Measurements from ENCODE around the gene CD300A. TPM values are rescaled to one million over a fixed set of nuclear protein-coding genes. Genes with fewer than 3 reads are reported as not detected.

The CD300A gene
- total and polyA plus RNA-seq, 2 donors = 26.7 to 28.0 TPM

DNA sequence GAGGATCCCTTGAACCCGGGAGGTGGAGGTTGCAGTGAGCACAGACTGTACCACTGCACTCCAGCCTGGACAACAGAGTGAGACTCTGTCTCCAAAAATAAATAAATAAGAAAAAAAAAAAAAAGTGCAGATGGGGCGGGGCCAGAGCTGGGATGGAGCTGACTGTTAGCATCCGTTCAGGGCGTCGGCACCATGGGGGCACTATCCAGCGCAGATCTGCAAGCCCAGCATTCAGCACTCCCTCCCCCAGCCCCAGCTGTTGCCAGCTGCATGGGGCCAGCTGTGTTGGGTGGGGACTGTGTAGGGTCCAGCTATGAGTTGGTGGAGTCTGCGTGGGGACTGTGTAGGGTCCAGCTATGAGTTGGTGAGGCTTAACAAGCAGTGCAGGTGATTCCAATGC lies 21.3 kb upstream of the CD300A start:
- no peak for DNase-seq (ENCODE audit: low read depth in 6 of 9, low spot score in 9 of 9)
- Histone ChIP-seq H3K27ac (ENCODE audit: low read depth in 1 of 2, low read length in 1 of 2) (no peak overlapping the region), H3K4me1 (ENCODE audit: control insufficient read depth in 2 of 2, insufficient read depth in 2 of 2, low read length in 2 of 2) (peaks cover 13 to 37% of the 10 kb centered on the region in 2 donors), H3K9me3 (ENCODE audit: control insufficient read depth in 2 of 2, insufficient read depth in 1 of 2, low read length in 1 of 2) (peaks cover 0 to under 1% of the 10 kb centered on the region in 2 donors), H3K4me3 (ENCODE audit: low read length in 2 of 2) (no peak overlapping the region), H3K27me3 (ENCODE audit: control insufficient read depth in 2 of 2, insufficient read depth in 1 of 2, low read length in 1 of 2) (no peaks in the 10 kb centered on the region), H3K36me3 (ENCODE audit: control insufficient read depth in 2 of 2, insufficient read depth in 2 of 2, low read length in 1 of 2) (no peaks in the 10 kb centered on the region)
- 97% methylated on average over 7 of the region's 7 CpGs for WGBS

DNA sequence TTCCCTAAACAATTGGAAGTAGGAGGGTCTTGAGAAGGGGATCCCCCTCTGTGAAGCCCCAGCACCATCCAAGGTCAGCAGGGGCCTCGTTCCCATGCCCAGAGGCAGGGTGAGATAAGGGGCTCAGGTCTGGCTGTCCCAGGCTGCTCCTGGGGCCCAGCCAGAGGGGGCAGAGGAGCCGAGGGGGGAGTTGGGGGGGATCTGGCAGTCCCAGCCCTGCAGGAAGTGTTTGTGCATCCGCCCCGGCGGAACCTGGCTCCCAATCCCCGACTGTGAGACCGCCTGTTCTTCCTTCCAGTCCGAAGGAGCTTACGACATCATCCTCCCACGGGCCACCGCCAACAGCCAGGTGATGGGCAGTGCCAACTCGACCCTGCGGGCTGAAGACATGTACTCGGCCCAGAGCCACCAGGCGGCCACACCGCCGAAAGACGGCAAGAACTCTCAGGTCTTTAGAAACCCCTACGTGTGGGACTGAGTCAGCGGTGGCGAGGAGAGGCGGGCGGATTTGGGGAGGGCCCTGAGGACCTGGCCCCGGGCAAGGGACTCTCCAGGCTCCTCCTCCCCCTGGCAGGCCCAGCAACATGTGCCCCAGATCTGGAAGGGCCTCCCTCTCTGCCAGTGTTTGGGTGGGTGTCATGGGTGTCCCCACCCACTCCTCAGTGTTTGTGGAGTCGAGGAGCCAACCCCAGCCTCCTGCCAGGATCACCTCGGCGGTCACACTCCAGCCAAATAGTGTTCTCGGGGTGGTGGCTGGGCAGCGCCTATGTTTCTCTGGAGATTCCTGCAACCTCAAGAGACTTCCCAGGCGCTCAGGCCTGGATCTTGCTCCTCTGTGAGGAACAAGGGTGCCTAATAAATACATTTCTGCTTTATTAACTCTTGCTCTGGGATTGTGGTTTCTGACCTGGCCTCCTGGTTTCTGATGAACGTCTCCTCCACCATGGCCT lies 19.6 kb upstream of the CD300A start:
- peaks cover 13 to 32% of the 10 kb centered on the region in 2 donors for H3K4me1 ChIP-seq (ENCODE audit: control insufficient read depth in 2 of 2, insufficient read depth in 2 of 2, low read length in 2 of 2)
- peak overlapping the region in 1 of 2 donors; percentile 15 for H3K27ac ChIP-seq (ENCODE audit: low read depth in 1 of 2, low read length in 1 of 2)
- no peak overlapping the region for H3K4me3 ChIP-seq (ENCODE audit: low read length in 2 of 2)
- no peak for DNase-seq (ENCODE audit: low read depth in 6 of 9, low spot score in 9 of 9)
- H3K9me3 ChIP-seq (ENCODE audit: control insufficient read depth in 2 of 2, insufficient read depth in 1 of 2, low read length in 1 of 2) = no peaks in the 10 kb centered on the region
- WGBS = 39% methylated on average over 31 of the region's 31 CpGs
- no peaks in the 10 kb centered on the region for H3K27me3 ChIP-seq (ENCODE audit: control insufficient read depth in 2 of 2, insufficient read depth in 1 of 2, low read length in 1 of 2)
- H3K36me3 ChIP-seq (ENCODE audit: control insufficient read depth in 2 of 2, insufficient read depth in 2 of 2, low read length in 1 of 2) = no peaks in the 10 kb centered on the region

DNA sequence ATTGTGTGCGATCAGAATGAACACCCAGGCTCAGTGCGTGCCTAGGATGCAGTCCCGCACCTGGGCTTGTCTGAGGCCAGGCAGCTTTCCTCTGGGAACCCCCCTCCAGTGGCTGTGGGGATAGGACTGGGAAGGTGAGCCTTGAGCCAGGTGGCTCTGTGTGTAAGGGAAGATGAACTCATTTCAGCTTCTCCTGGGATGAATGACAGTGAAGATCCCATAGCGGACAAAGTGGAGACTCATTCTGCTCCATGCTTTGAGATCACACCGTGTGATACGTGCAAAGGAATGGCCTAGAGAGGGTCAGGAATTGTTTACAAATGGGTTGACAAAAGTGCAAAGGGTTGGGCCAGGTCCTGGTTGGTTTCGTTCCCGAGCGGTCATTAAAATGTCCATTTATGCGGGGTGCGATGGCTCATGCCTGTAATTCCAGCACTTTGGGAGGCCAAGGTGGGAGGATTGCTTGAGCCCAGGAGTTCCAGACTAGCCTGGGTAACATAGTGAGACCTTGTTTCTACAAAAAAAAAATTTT lies 18.7 kb upstream of the CD300A start:
- Histone ChIP-seq H3K27me3 (ENCODE audit: control insufficient read depth in 2 of 2, insufficient read depth in 1 of 2, low read length in 1 of 2) (peaks cover 0 to 4% of the 10 kb centered on the region in 2 donors), H3K9me3 (ENCODE audit: control insufficient read depth in 2 of 2, insufficient read depth in 1 of 2, low read length in 1 of 2) (no peaks in the 10 kb centered on the region), H3K36me3 (ENCODE audit: control insufficient read depth in 2 of 2, insufficient read depth in 2 of 2, low read length in 1 of 2) (no peaks in the 10 kb centered on the region), H3K4me3 (ENCODE audit: low read length in 2 of 2) (no peak overlapping the region), H3K4me1 (ENCODE audit: control insufficient read depth in 2 of 2, insufficient read depth in 2 of 2, low read length in 2 of 2) (peaks cover 8 to 33% of the 10 kb centered on the region in 2 donors), H3K27ac (ENCODE audit: low read depth in 1 of 2, low read length in 1 of 2) (no peak overlapping the region)
- DNase-seq (ENCODE audit: low read depth in 6 of 9, low spot score in 9 of 9) = no peak
- WGBS = 96% methylated on average over 11 of the region's 11 CpGs

DNA sequence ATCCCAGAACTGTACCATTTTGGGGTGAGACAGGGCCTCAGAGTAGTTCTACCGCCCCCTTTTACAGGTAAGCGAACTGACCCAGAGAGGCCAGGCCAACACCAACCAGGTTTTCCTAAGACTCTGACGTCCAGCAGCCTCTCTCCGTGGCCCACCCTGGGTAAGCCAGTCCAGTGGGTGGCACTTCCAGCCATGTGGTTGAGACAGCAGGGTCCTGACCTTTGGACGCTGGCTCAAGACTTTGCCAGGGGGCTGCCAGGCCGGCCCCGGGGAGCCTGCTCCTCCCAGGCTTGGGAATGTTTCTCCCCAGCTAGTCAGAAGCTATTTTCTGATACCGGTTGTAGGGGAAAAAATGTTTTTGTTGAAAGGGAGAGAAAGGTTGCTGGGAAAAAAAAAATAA lies 17.7 kb upstream of the CD300A start:
- peaks cover 4 to 33% of the 10 kb centered on the region in 2 donors for H3K4me1 ChIP-seq (ENCODE audit: control insufficient read depth in 2 of 2, insufficient read depth in 2 of 2, low read length in 2 of 2)
- no peak for DNase-seq (ENCODE audit: low read depth in 6 of 9, low spot score in 9 of 9)
- no peaks in the 10 kb centered on the region for H3K36me3 ChIP-seq (ENCODE audit: control insufficient read depth in 2 of 2, insufficient read depth in 2 of 2, low read length in 1 of 2)
- H3K9me3 ChIP-seq (ENCODE audit: control insufficient read depth in 2 of 2, insufficient read depth in 1 of 2, low read length in 1 of 2) = no peaks in the 10 kb centered on the region
- WGBS = 96% methylated on average over 8 of the region's 8 CpGs
- H3K27me3 ChIP-seq (ENCODE audit: control insufficient read depth in 2 of 2, insufficient read depth in 1 of 2, low read length in 1 of 2) = peaks cover 3 to 14% of the 10 kb centered on the region in 2 donors
- H3K4me3 ChIP-seq (ENCODE audit: low read length in 2 of 2) = no peak overlapping the region
- H3K27ac ChIP-seq (ENCODE audit: low read depth in 1 of 2, low read length in 1 of 2) = no peak overlapping the region

DNA sequence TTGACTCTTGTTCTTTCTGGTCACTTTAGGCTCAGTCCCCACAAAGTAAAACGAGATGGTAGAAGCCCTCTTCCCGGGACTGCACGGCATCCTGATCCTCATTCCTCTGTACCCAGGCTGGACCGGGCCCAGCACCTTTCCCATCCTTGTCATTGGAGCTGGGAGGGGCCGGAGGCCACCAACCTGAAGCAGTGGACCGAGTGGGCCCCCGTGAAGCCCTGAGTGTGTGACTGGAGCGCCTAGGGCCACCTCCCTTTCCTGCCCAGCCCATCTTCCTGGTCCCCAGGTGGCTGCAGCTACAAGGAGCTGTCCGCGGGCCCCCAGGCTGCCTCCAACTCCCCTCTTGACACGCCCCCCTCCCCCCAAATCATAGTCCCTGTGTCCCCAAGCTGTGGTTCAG lies 17.1 kb upstream of the CD300A start:
- Histone ChIP-seq H3K9me3 (ENCODE audit: control insufficient read depth in 2 of 2, insufficient read depth in 1 of 2, low read length in 1 of 2) (no peaks in the 10 kb centered on the region), H3K27ac (ENCODE audit: low read depth in 1 of 2, low read length in 1 of 2) (no peak overlapping the region), H3K4me3 (ENCODE audit: low read length in 2 of 2) (no peak overlapping the region), H3K27me3 (ENCODE audit: control insufficient read depth in 2 of 2, insufficient read depth in 1 of 2, low read length in 1 of 2) (peaks cover 3 to 17% of the 10 kb centered on the region in 2 donors), H3K36me3 (ENCODE audit: control insufficient read depth in 2 of 2, insufficient read depth in 2 of 2, low read length in 1 of 2) (no peaks in the 10 kb centered on the region), H3K4me1 (ENCODE audit: control insufficient read depth in 2 of 2, insufficient read depth in 2 of 2, low read length in 2 of 2) (peaks cover 4 to 31% of the 10 kb centered on the region in 2 donors)
- no peak for DNase-seq (ENCODE audit: low read depth in 6 of 9, low spot score in 9 of 9)
- WGBS = 88% methylated on average over 11 of the region's 11 CpGs

DNA sequence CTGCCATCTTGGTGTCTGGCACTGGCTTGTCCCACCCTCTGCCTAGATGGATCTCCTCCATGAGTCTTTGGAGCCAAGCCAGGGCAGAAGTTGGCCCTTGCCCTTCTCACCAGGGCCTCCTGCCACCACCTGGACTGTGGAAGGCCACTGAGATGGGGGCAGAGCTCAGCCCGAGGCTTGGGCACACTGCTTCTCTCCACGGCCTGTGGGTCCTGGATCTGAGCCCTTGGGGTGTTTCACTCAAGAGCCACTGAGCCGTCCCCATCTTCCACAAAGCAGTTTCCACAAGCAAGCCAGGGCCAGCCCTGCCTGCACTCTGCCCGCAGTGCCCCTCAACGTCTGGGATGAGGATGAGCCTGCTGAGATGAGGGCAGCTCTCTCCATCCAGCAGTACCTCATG lies 16.7 kb upstream of the CD300A start:
- Histone ChIP-seq H3K27ac (ENCODE audit: low read depth in 1 of 2, low read length in 1 of 2) (no peak overlapping the region), H3K4me3 (ENCODE audit: low read length in 2 of 2) (no peak overlapping the region), H3K27me3 (ENCODE audit: control insufficient read depth in 2 of 2, insufficient read depth in 1 of 2, low read length in 1 of 2) (peaks cover 3 to 22% of the 10 kb centered on the region in 2 donors), H3K9me3 (ENCODE audit: control insufficient read depth in 2 of 2, insufficient read depth in 1 of 2, low read length in 1 of 2) (no peaks in the 10 kb centered on the region), H3K4me1 (ENCODE audit: control insufficient read depth in 2 of 2, insufficient read depth in 2 of 2, low read length in 2 of 2) (peaks cover 7 to 31% of the 10 kb centered on the region in 2 donors), H3K36me3 (ENCODE audit: control insufficient read depth in 2 of 2, insufficient read depth in 2 of 2, low read length in 1 of 2) (no peaks in the 10 kb centered on the region)
- no peak for DNase-seq (ENCODE audit: low read depth in 6 of 9, low spot score in 9 of 9)
- WGBS = 98% methylated on average over 5 of the region's 5 CpGs

DNA sequence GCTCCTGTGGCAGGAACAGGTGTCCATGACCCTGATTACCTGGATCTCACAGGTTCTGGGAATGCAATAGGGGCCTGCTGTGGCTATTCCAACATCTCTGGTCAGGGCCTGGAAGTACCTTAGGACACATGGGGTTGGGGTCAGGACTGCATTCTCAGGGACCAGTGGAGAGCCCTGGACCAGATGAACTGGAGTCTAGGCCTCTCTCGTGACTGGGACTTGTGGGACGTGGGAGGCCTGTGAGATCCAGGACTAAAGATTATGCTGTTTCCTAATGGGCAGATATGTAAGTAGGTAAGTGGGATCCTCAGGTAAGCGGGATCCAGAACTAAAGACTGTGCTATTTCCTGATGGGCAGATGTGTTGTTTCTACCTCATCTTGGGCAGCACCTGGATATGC lies 16.2 kb upstream of the CD300A start:
- H3K27ac ChIP-seq (ENCODE audit: low read depth in 1 of 2, low read length in 1 of 2) = no peak overlapping the region
- H3K27me3 ChIP-seq (ENCODE audit: control insufficient read depth in 2 of 2, insufficient read depth in 1 of 2, low read length in 1 of 2) = peaks cover 3 to 23% of the 10 kb centered on the region in 2 donors
- no peak overlapping the region for H3K4me3 ChIP-seq (ENCODE audit: low read length in 2 of 2)
- no peaks in the 10 kb centered on the region for H3K9me3 ChIP-seq (ENCODE audit: control insufficient read depth in 2 of 2, insufficient read depth in 1 of 2, low read length in 1 of 2)
- peaks cover 9 to 35% of the 10 kb centered on the region in 2 donors for H3K4me1 ChIP-seq (ENCODE audit: control insufficient read depth in 2 of 2, insufficient read depth in 2 of 2, low read length in 2 of 2)
- no peak for DNase-seq (ENCODE audit: low read depth in 6 of 9, low spot score in 9 of 9)
- no peaks in the 10 kb centered on the region for H3K36me3 ChIP-seq (ENCODE audit: control insufficient read depth in 2 of 2, insufficient read depth in 2 of 2, low read length in 1 of 2)
- WGBS = 99% methylated on average over 3 of the region's 3 CpGs

DNA sequence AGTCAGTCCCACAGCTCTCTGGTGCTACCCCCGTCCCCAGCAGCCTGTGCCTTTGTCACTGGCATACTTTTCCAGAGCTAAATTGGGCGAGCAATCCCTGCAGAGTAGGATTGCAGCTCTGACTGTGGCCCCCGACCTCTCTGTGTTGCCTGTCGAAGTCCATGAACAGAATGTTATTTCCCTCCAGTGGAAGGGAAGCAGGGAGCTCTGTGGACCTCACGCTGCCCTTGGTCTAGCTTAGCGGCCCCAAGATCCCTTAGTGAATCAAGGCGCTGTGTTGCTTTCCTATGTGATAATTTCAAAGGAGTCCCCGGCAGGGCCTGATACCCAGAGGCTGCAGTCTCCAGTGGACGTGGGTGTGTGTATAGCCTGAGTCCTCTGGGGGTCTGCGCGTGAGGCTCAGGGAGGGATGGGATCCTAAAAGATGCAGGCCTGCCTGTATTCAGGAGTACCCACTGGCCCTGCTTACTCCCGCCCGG lies 15.5 kb upstream of the CD300A start:
- peaks cover 3 to 23% of the 10 kb centered on the region in 2 donors for H3K27me3 ChIP-seq (ENCODE audit: control insufficient read depth in 2 of 2, insufficient read depth in 1 of 2, low read length in 1 of 2)
- H3K4me3 ChIP-seq (ENCODE audit: low read length in 2 of 2) = no peak overlapping the region
- H3K9me3 ChIP-seq (ENCODE audit: control insufficient read depth in 2 of 2, insufficient read depth in 1 of 2, low read length in 1 of 2) = no peaks in the 10 kb centered on the region
- no peaks in the 10 kb centered on the region for H3K36me3 ChIP-seq (ENCODE audit: control insufficient read depth in 2 of 2, insufficient read depth in 2 of 2, low read length in 1 of 2)
- H3K27ac ChIP-seq (ENCODE audit: low read depth in 1 of 2, low read length in 1 of 2) = no peak overlapping the region
- H3K4me1 ChIP-seq (ENCODE audit: control insufficient read depth in 2 of 2, insufficient read depth in 2 of 2, low read length in 2 of 2) = peaks cover 9 to 35% of the 10 kb centered on the region in 2 donors
- no peak for DNase-seq (ENCODE audit: low read depth in 6 of 9, low spot score in 9 of 9)
- WGBS = 97% methylated on average over 13 of the region's 13 CpGs

DNA sequence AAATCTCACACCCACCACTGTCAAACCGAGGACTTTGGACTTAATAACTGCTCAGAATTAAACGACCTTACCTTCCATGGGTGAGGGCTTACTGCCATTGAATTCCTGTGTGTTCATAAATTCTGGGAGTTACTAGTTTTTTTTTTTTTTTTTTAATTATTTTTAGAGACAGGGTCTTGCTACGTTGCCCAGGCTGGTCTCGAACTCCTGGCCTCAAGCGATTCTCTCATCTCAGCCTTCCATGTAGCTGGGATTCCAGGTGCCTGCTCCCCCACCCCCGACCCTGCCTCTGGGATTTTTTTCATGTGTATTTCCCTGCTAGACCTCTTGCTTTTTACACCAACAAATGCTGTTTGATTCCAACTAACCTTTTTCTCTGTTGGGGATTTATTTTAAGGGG lies 14.9 kb upstream of the CD300A start:
- no peaks in the 10 kb centered on the region for H3K9me3 ChIP-seq (ENCODE audit: control insufficient read depth in 2 of 2, insufficient read depth in 1 of 2, low read length in 1 of 2)
- H3K36me3 ChIP-seq (ENCODE audit: control insufficient read depth in 2 of 2, insufficient read depth in 2 of 2, low read length in 1 of 2) = no peaks in the 10 kb centered on the region
- H3K4me1 ChIP-seq (ENCODE audit: control insufficient read depth in 2 of 2, insufficient read depth in 2 of 2, low read length in 2 of 2) = peaks cover 6 to 32% of the 10 kb centered on the region in 2 donors
- no peak for DNase-seq (ENCODE audit: low read depth in 6 of 9, low spot score in 9 of 9)
- H3K27me3 ChIP-seq (ENCODE audit: control insufficient read depth in 2 of 2, insufficient read depth in 1 of 2, low read length in 1 of 2) = peaks cover 3 to 23% of the 10 kb centered on the region in 2 donors
- WGBS = 79% methylated on average over 6 of the region's 6 CpGs
- no peak overlapping the region for H3K27ac ChIP-seq (ENCODE audit: low read depth in 1 of 2, low read length in 1 of 2)
- H3K4me3 ChIP-seq (ENCODE audit: low read length in 2 of 2) = no peak overlapping the region
